ENCODE results near the gene PCDH9. TPM values are rescaled to one million over a fixed set of nuclear protein-coding genes. Genes with fewer than 3 reads are reported as not detected.

Gene PCDH9
- total and polyA plus RNA-seq, 2 of the 4 experiments (the other 2 are of a cell fraction): 2.2 to 10.2 TPM

GRCh38 chr13:66899955-66900354 is 330.2 kb downstream of the PCDH9 start:
- H3K27ac ChIP-seq (ENCODE audit: insufficient read depth, low read length): no peak overlapping the region
- no TSS peak for BruUV-seq (replicated peaks)
- CTCF ChIA-PET: interaction anchor here (1.1 kb wide), 1 partner anchor 13 kb away, joined by 5 read pairs; no protein-coding TSS in a partner anchor

More at GRCh38 chr13:66899955-66900354, 330.2 kb downstream of the PCDH9 start:
- Histone ChIP-seq H3K56ac (ENCODE audit: extremely low read depth, insufficient read depth, low read length) (no peak overlapping the region), H2BK20ac (ENCODE audit: low read depth, low read length) (no peak overlapping the region; the same call in 1 of the 2 replicates), H3K23ac (ENCODE audit: low read depth, low read length) (no peak overlapping the region), H3K4me3 (ENCODE audit: insufficient read depth, low read depth, low read length) (no peak overlapping the region), H3K79me1 (ENCODE audit: low read depth in 1 of 2, low read length in 2 of 2) (no peaks in the 10 kb centered on the region), H3K27me3 (ENCODE audit: control insufficient read depth, insufficient read depth, low read length) (no peaks in the 10 kb centered on the region), H3K4me1 (ENCODE audit: control insufficient read depth, insufficient read depth, low read length) (no peaks in the 10 kb centered on the region), H3K9ac (ENCODE audit: low read depth, low read length) (no peak overlapping the region), H2BK15ac (ENCODE audit: low read depth, low read length) (no peak overlapping the region), H3K9me3 (ENCODE audit: control insufficient read depth, insufficient read depth, low read length) (no peaks in the 10 kb centered on the region), H4K5ac (ENCODE audit: low read depth, low read length) (no peak overlapping the region), H3K14ac (replicated peaks; ENCODE audit: low read depth, low read length) (no peak overlapping the region), H2BK5ac (ENCODE audit: low read depth, low read length, poor library complexity, severe bottlenecking) (no peak overlapping the region), H2AK5ac (ENCODE audit: low read depth, low read length) (no peak overlapping the region), H2BK120ac (ENCODE audit: low read depth, low read length) (no peak overlapping the region), H3K9me1 (ENCODE audit: insufficient read depth, low read length) (no peaks in the 10 kb centered on the region), H4K91ac (ENCODE audit: insufficient read depth, low read depth, low read length) (no peak overlapping the region), H3K36me3 (ENCODE audit: control insufficient read depth, insufficient read depth, low read length) (no peaks in the 10 kb centered on the region), H2AK9ac (replicated peaks; ENCODE audit: low read depth, low read length, poor library complexity) (no peak overlapping the region), H4K20me1 (ENCODE audit: insufficient read depth, low read length) (no peaks in the 10 kb centered on the region), H2AFZ (replicated peaks; ENCODE audit: low read length, poor library complexity) (no peak overlapping the region), H3K4ac (ENCODE audit: low read depth, low read length) (no peak overlapping the region), H4K8ac (ENCODE audit: low read depth in 2 of 2, low read length in 2 of 2) (no peak overlapping the region), H3K18ac (ENCODE audit: low read depth, low read length) (no peak overlapping the region), H3K4me2 (ENCODE audit: low read depth, low read length) (no peak overlapping the region)
- intact Hi-C loops (cut with micrococcal nuclease): loop anchor here (1.0 kb wide), 1 partner anchor 329 kb away; no protein-coding TSS in a partner anchor
- ATAC-seq (ENCODE audit: low read depth) (no peak), DNase-seq (peak; percentile 5)
- in situ Hi-C loops (cut with MboI; ENCODE audit: low sequenced_read_pairs): no loop called here
- dilution Hi-C loops (cut with HindIII; ENCODE audit: low sequenced_read_pairs, unreplicated experiment): no loop called here
- no peak for TF ChIP-seq BHLHE40 (IDR thresholded peaks at IDR 0.05; ENCODE audit: low read depth, low read length)
- TF ChIP-seq CTCF (conservative IDR thresholded peaks at IDR 0.05; ENCODE audit: low read depth, low read length): no peak
- TF ChIP-seq USF2 (IDR thresholded peaks at IDR 0.05; ENCODE audit: low read depth, low read length): no peak
- TF ChIP-seq RAD21 (IDR thresholded peaks at IDR 0.05; ENCODE audit: low read length): no peak
- TF ChIP-seq SMC3 (IDR thresholded peaks at IDR 0.05; ENCODE audit: low read depth, low read length): no peak
- TF ChIP-seq FOS (IDR thresholded peaks at IDR 0.05; ENCODE audit: low read depth, low read length): no peak
- no peak for TF ChIP-seq MXI1 (IDR thresholded peaks at IDR 0.05; ENCODE audit: borderline replicate concordance, low read depth, low read length)
- no peak for TF ChIP-seq RFX5 (IDR thresholded peaks at IDR 0.05; ENCODE audit: low read depth, low read length)
- no peak for TF ChIP-seq NFE2L2 (IDR thresholded peaks at IDR 0.05; ENCODE audit: low read depth, low read length)
- TF ChIP-seq POLR2A (IDR thresholded peaks at IDR 0.05; ENCODE audit: low read depth, low read length): no peak
- no peak for TF ChIP-seq CEBPB (IDR thresholded peaks at IDR 0.05; ENCODE audit: low read depth, low read length)
- no peak for TF ChIP-seq MAZ (IDR thresholded peaks at IDR 0.05; ENCODE audit: borderline replicate concordance, low read depth, low read length)
- TF ChIP-seq RCOR1 (IDR thresholded peaks at IDR 0.05; ENCODE audit: insufficient replicate concordance, low read length): no peak
- POLR2A ChIA-PET (ENCODE audit: unreplicated experiment): no interaction called here
- no CpG with 5 or more reads among the region's 3 CpGs for WGBS, 2 experiments (ENCODE audit: extremely low coverage in 2 of 2, insufficient read length in 1 of 2)

Data from IMR-90 (cell line).